HG03520 (cell line): ENCODE results near the gene TYW3.
"Not testable (repeated sequence)": the region's sequence is repeated elsewhere in the genome, so short reads cannot be mapped to it uniquely, and the experiment has no call there.

Experiments
- ATAC-seq: cut with Tn5 transposase; IDR thresholded peaks from one replicate; pipeline ENCODE4 v1.9.1; 2021; ENCODE audit warnings: mild to moderate bottlenecking, moderate library complexity; ENCODE audit not compliant: unreplicated experiment

TYW3 gene

DNA sequence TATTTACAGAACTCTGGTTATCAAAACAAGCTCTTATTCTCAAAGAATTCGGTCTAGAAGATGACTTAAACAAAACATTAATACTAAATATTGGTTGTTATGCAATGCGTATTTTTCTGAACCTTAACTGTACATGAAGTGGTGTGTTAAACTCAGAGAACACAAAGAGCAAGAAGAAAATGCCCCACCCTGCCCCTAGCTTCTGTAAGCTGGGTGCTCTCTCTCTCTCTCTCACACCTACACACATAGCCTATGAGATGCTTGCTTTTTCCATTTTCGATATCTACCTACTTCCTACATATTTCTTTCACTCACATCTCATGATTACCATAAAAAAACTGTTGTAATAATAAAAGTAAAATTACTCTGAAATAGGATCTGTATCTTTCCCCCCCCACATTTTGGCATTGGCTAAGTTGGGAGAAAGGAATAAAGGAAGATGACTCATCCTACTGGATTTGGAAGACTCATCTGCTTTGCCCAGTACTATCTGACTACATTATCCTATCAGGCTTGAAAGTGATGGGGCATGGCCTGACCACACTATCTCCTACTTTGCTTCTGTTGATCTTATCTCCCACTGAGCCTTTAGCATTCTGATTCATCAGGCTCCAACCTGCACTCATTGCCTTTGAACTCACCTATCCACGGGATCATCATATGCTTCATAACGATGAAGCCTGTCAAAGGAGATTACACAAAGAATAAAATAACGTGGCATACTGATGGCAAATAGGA lies 3.0 kb upstream of the TYW3 start:
- no peak for ATAC-seq

DNA sequence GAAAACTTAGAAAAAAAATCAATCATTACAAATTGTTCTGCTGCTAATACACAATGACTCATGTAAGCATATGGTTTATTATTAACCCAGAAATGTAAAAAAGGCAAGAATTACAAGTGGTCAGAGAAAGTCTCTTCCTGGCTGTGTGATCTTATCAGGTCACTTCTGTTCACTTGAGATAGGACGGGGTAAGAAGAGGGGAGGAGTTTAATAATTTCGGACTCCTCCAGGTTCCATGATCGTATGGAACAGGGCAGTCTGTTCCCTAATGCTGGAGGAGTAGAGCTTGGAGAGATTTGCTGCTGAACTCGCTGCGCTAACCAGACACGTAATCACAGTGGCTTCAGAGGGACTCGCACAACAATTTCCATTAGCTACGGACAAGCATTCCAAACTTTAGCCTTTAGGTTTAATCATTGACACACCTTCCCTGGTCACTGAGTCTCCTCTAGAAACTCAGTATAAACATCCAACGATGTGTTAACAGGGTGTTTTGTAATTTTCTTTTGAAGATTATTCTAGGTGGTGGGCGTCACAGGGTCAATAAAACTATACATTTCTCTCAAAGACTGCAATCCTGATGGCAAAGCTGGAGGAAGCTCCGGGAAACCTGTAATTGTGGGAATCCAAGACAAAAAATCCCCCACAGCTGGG lies 1.4 kb upstream of the TYW3 start:
- peak; percentile 15 for ATAC-seq

DNA sequence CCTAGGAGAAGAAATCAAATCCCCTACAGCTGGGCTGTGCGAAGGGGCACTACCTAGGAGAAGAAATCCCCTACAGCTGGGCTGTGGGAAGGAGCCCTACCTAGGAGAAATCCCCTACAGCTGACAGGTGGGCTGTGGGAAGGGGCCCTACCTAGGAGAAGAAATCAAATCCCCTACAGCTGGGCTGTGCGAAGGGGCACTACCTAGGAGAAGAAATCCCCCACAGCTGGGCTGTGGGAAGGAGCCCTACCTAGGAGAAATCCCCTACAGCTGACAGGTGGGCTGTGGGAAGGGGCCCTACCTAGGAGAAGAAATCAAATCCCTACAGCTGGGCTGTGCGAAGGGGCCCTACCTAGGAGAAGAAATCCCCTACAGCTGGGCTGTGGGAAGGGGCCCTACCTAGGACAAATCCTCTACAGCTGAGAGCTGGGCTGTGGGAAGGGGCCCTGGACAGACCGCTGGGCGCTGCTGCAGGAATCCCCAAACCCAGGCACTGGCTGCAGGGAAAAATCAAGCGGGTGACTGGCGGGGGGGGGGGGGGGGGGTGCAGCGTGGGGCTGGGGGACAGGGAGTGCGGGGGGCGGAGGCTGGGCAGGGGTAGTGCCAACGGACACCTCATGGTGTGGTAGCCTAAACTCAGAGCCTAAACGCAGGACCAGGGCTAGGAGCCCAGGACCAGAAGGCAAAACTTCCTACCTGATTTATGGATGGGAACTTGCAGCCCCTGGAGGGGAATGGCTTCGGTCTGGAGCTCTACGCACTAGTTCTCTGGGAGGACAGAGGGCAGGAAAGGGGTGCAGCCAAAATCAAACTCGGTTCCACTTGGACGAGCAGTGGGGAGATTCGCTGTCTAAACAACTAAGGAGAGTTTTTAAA lies 643 bp upstream of the TYW3 start:
- ATAC-seq: peak; percentile 10

DNA sequence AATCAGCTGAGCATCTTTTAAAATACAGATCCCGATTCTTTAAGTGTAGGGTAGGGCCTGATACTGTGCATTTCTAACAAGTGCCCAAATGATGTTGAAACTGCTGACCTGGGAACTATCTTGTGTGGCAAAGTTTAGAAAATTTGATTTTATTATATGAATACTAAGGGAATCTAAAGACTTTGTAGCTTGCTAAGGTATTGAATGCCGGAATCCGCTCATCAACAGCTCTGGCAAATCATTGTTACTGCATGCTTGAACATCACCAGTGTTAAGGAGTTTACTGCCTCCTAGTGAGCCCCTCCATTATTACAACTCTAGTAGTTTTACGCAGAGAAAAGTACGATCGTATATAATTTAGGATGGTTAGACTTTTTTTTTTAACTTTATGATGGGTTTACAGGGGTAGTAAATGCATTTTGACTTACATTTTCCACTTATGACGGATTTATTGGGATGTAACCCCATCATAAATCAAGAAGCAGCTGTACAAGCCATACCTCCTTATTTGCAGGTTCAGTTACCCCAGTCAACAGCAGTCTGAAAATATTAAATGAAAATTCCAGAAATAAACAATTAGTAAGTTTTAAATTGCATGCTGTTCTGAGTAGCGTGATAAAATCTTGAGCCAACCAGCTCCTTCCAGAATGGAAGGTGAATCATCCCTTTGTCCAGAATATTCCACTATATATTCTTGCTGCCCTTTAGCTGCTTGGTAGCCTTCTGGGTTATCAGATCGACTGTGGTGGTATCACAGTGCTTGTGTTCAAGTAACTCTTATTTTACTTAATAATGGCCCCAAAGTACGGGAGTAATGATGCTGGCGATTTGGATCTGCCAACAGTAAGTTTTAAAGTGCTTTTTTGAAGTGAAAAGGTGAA lies 892 bp downstream of the TYW3 start:
- peak; percentile 57 for ATAC-seq

GRCh38 chr1:74737333-74737732 lies 4.4 kb downstream of the TYW3 start:
- ATAC-seq: no peak

DNA sequence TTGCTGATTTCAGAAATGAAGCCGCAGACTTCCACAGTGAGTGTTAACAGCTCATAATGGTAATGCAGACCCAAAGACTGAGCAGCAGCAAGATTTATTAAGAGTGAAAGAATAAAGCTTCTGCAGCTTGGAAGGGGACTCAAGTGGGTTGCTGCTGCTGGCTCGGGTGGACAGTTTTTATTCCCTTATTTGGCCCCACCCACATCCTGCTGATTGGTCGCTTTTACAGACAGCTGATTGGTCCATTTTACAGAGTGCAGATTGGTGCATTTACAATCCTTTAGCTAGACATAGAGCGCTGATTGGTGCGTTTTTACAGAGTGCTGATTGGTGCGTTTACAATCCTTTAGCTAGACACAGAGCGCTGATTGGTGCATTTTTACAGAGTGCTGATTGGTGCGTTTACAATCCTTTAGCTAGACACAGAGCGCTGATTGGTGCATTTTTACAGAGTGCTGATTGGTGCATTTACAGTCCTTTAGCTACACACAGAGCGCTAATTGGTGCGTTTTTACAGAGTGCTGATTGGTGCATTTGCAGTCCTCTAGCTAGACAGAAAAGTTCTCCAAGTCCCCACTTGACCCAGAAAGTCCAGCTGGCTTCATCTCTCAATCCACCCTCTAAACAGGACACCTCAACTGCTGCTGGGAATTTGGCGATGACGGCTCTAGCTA lies 7.5 kb downstream of the TYW3 start:
- ATAC-seq: not testable (repeated sequence)

- not testable (repeated sequence) for ATAC-seq
These were observed 12.3 kb downstream of the TYW3 start for GRCh38 chr1:74745247-74745646.

GRCh38 chr1:74748960-74749359 lies 16.0 kb downstream of the TYW3 start:
- peak; percentile 79 for ATAC-seq

- no peak for ATAC-seq
These were observed 20.2 kb downstream of the TYW3 start for GRCh38 chr1:74753104-74753503.

DNA sequence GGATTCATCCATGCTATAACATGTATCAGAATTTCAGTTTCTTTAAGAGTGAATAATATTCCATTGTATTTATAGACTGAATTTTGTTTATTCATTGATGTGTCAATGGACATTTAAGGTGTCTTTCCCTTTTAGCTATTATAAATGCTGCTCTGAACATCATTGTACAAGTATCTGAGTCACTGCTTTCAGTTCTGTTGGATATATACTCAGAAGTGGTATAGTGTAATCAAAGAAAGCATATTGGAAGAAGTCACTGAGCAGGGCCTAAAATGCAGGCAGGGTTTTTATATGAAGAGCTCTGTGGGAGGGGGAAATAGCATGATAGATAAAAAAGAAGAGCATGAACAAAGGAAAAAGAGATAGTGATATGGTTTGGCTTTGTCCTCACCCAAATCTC lies 22.5 kb downstream of the TYW3 start:
- ATAC-seq: no peak

- not testable (repeated sequence) for ATAC-seq
These were observed 23.7 kb downstream of the TYW3 start for GRCh38 chr1:74756650-74757049.

GRCh38 chr1:74763807-74764206 lies 30.9 kb downstream of the TYW3 start:
- no peak for ATAC-seq

GRCh38 chr1:74766579-74766978 lies 33.6 kb downstream of the TYW3 start:
- no peak for ATAC-seq

- ATAC-seq: no peak
These were observed 34.5 kb downstream of the TYW3 start for GRCh38 chr1:74767490-74767889.

DNA sequence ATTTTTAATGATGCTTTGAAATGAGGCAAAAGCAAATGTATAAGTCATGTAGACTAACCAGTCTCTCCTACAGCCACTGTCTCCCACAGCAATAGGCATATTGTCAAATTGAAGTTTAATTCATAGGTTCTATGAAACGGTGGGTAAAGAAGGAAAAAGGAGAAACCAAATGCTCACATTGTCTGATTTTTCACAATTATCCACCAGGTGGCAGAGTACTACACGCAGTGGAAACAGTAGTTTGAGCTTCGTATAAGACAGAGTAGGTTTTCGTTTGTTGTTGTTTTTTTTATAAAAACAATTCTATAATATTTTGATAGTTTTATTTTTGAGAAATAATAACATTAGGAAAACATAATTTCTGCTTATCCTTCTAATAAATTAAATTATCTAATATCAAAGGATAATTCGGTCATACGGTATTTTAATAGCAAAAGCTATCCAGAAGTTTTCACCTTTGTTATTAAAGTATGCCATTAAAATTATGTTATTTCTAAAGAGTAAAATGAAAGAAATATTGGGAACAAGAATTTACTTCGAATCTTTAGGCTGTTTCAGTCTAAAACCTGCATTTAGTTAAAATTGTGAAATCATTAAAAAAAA lies 39.1 kb downstream of the TYW3 start:
- peak; percentile 59 for ATAC-seq

DNA sequence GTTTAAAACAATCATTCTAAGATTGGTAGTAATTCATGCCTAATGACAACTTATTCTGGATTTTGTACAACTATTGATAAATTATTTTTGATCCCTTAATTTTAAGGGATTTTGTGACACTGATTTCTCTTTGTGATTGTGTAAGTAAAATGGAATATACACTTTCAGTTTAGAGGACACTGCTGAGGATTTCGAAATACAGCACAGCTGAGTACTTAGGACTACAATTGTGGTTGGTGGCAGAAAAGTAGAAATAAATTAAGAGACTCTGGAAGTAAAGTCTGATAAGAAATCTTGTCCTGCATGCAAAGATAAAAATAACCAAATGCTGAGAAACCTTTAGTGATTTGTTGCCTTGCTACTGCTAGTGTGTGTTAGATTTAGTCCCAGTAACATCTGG lies 40.0 kb downstream of the TYW3 start:
- no peak for ATAC-seq

DNA sequence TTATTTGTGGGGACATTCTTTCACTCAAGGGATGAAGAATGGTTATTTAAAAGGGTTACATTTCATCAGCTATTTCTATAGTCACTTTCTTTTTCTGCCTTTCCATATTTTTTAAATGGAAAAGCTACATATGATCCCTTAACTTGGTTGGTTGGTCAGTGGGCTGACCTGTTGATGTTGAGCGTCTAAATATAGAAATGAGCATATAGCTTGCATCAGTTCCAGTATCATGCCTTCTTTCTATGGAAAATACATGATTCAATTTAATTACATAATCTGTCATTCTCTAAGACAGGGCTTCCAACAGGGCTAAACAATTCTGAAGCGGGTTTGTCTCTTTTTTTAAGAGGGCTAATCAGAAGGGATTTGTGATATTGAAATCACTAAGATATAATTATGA lies 40.6 kb downstream of the TYW3 start:
- ATAC-seq: no peak

DNA sequence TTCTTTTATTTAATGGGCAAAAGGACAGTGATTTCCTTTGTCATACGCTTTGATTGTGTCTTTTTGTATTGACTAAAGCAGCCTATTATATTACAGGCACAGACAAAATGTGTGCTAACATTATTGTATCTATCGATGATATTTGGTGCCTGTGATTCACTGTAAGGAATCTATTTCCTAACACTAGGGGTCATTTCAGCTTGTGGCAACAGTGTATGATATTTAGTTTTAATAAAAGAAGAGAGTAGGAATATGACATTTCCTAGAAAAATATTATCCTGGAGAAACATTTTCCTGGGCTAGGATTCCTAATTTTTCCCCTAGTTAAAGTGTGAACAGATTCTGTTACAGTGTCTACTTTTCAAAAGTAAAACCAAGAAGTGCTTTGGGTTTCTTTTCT lies 42.8 kb downstream of the TYW3 start:
- no peak for ATAC-seq

GRCh38 chr1:74777525-74777924 lies 44.6 kb downstream of the TYW3 start:
- no peak for ATAC-seq

DNA sequence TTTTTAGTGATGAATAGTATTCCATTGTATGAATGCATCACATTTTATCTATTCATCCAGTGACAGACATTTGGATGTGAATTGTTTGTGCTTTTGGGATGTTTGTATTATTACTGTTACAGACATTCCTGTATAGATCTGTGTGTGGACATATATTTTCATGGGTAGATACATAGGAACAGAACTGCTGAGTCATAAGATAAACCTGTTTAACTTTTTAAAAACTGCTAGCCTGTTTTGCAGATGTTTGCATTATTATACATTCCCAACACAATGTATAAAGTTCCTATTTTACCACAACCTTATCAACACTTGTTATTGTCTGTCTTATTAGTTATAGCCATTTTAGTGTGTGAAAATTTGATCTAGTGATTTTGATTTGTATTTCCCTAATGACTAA lies 46.8 kb downstream of the TYW3 start:
- ATAC-seq: no peak
